OCI-M2 (cell line): ENCODE measurements around the gene NPR2.

Experiments used
- DNase-seq: peaks from one replicate; lab custom pipeline; 2025; ENCODE audit not compliant: unreplicated experiment; lab: John Stamatoyannopoulos, UW

Gene NPR2

DNA sequence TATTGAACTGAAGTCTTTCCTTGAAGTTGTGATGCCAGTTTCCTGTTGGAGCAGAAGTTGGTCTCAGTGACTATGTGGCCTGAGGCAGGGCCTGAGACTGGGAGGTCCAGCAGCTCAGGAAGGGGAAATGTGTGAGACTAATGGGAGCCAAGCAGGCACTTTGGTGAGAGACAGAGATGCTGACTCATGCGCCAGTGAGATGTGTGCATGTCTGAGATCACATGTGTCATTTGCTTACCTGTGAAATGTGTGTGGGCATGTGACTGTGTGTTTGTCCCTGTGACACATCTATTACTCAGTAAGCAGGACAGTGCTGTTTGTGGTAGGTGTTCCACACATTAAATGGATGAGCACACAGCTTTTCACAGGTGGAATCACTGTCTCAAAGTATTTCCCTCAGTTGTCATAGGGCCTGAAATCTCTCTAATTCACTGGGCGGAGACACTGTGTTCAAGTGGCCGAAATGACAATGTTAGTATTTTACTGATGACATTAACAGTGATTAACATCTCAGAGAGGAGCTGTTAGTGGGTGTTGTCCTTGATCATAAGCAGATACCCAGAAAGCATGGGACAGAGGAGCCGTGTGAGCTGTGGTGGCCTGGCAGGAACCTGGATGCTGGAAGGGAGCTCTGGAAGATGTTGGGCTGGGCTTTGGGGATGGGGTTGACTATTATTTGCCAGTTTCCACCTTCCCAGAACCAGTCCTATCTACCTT lies 7.4 kb downstream of the NPR2 start:
- no peak for DNase-seq

DNA sequence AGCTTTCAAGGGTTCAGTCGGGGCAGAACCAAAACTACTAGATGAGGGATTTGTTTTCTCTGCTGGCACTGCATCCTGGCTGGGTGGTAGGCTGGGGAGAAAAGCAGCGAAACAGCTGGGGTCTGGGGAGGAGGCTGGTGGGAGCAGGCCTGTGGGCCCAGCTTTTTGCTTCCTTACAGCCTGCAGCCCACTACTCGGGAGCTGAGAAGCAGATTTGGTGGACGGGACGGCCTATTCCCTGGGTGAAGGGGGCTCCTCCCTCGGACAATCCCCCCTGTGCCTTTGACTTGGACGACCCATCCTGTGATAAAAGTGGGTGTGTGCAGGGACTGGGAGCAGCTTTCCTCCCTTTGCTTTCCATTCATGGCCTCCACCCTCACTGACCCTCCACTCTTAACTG lies 9.1 kb downstream of the NPR2 start:
- DNase-seq: no peak

DNA sequence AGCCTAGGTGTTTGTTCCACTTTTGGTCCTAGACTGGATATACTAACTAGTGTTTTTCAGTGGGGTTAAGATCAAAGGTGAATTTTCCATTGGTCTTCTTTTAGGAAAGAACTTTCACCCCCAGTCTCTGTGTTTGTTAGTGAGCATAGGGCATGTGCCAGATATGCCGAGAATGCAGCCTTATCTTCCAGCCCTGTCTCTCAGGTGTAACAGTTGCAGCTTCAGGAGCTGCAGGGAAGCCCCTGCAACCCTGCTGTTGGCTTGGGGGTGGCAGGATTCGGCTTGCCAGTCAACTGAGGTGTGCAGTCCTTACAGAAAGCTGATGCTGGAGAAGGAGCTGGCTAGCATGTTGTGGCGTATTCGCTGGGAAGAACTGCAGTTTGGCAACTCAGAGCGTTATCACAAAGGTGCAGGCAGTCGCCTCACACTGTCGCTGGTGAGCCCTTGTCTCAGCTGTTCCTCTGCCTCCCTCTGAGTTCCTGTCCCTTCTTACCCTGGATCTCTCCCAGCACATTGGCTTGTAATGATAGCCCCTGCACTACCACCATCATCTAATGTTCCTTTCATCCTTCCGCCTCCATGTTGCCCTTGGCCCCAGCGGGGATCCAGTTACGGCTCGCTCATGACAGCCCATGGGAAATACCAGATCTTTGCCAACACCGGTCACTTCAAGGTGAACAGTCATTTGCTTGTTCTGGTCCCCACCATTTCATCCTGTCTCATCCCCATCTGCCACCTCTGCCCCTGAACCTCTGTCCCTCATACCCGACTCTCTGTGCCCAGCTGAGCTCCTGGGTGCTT lies 10.1 kb downstream of the NPR2 start:
- no peak for DNase-seq

- no peak for DNase-seq
Observed at GRCh38 chr9:35806101-35806500, 14.7 kb downstream of the NPR2 start.

DNA sequence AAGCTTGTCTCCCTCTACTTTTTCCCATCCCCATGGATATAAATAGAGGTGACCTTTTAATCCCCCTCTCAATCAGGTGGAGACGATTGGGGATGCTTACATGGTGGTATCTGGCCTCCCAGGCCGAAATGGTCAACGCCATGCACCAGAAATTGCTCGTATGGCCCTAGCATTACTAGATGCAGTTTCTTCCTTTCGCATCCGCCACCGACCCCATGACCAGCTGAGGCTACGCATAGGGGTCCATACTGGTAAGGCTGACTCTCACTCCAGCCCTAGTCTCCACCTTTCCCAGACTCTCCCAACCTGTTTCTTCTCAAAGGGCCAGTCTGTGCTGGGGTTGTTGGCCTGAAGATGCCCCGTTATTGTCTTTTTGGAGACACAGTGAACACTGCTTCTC lies 17.0 kb downstream of the NPR2 start:
- DNase-seq: no peak

DNA sequence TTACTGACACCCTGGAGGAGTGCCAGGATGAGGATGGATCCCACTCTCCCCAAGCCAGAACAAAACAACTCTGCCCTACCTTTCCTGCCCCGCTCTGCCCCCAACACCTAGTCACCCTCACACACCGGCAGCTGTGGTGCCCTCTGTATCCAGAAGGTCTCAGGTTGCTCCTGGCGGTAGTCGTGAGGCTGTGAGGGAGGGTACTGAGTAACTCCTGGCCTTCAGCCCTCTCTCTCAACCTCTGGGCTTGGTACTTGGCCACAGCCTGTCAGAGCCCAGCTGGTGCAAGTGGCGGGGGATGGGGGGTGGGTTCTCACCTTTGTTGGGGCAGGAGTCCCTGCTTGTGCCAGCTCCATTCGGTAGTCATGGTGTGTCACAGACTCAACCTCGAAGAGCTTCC lies 18.7 kb downstream of the NPR2 start:
- DNase-seq: no peak

DNA sequence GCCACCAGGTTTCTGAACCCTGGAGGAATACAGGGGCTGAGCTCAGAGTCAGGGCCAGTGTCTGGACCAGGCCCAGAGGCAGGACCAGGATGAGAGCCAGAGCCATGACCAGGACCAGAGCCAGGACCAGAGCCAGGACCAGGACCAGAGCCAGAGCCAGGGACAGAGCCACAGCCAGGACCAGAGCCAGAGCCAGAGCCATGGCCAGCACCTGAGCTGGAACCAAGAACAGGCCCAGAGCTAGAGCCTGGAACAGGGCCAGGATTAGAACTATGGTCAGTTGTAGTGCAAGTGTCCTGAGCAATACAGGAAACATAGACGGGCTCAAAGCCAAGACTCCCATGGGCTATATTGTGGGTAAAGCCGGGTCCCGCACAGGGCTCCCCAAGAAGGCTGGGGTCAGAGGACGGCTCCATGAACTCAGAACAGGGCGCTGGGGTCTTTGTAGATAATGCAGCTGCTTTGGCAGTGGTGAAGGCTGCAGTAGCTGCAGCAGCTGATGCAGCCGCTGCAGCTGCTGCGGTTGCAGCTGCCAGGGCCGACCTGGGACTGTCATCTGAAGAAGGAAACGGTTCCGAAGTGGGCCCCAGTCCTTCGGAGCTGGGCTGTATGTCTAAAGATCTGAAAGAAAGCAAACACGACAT lies 20.1 kb downstream of the NPR2 start:
- no peak for DNase-seq

DNA sequence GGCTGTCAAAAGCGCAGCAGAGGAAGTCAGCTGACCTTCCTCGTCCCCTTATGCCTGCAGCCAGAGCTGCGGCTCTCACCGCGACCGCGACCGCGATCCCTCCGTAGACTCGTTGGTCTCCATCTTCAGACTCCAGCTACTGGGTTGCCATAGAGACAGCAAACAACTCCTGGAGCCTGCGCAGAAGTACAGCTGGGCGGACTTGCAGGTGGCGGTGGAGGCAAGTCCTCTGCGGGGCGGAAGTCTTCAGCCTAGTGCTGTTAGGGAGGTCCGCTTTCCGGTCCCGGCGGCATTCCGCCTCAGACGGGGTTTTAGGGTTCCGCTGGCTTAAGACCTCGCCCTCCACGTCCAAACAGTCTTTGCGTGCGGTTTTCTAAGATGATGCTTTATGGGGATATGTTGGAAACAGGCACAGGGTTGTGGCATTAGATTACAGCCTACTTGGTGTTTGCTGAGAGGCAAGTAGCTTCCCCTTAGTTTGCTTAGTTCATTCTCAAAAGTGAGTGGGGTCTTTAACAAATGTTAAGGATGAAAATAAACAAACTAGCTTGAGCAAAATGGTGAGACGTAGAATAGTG lies 20.7 kb downstream of the NPR2 start, which contains the start of gene SPAG8:
Gene SPAG8 (minus strand): TSS at position 238 of the 578 bp plus-strand sequence. CDS start 115 bp downstream, at position 123.
- no peak for DNase-seq

- DNase-seq: no peak
Observed at GRCh38 chr9:35813434-35814105, 22.2 kb downstream of the NPR2 start.

DNA sequence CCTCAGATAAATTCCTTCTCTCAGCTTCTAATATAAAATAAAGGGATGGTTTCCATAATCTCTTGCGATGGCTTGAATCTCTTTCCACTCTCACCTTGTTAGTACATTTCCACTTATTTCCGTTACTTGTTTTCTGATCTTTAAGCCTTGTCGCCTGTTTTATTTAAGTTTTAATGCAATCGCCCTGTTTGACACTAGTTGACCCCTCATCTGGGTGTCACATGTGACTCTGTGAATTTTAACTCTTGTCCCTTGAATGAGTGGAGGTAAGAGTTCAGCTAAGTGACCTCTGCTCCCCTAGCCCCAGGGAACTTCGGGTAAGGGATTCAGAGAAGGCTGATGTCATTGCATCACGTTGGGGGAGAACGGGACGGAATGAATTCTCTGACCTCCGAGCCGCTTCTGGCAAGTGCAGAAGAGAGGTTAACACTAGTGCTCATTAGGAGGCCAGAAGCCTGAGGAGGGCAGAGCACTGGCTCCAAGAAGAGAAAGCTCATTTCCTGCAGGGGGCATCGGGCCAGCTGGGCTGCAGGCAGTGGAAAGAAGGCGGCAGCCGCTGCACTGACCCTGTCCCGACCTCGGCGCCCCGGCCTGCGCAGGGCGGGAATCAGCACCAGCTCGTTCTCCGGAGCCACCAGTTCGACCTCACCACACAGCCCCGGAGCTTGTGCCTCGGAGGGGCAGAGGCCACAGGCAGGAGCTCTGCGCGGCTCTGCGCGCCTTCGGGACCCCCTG lies 22.9 kb downstream of the NPR2 start:
- DNase-seq: no peak

DNA sequence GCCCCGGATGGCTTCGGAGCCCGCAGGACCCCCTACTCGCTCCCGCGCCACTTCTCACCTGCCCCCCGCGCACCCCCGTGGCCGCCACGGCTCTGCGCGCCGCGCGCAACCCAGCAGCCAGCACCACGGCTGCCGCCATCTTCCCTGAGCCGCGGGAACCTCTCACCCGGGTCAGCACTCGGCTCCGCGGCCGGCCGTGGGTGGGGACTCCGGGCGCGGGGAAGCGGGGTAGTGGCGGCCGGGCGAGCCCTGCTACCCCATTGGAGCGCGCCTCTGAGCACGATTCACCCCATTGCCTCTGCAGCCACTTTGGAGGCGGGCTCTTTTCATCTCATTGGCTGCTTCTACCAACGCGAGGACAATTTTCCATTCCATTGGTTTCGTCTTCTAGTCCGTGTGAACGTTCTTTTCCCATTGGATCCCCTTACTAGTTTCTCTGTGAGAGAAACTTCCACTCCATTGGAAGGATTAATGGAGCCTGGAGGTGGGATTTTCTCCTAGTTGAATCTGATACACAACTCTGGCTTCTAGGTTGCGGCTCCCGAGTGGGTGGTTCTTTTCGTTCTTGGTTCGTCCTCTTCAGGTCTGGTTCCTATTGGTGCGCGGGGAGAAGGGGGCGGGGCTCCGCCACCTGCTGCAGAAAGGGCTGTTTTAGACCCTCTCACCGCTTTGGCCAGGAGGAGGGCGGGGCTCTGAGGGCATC lies 23.6 kb downstream of the NPR2 start, which contains the start of gene HINT2:
Gene HINT2 (minus strand): TSS at position 202 of the 703 bp plus-strand sequence. CDS start 63 bp downstream, at position 139.
- peak; percentile 75 for DNase-seq

- DNase-seq: no peak
Observed at GRCh38 chr9:35816708-35817107, 25.3 kb downstream of the NPR2 start.

DNA sequence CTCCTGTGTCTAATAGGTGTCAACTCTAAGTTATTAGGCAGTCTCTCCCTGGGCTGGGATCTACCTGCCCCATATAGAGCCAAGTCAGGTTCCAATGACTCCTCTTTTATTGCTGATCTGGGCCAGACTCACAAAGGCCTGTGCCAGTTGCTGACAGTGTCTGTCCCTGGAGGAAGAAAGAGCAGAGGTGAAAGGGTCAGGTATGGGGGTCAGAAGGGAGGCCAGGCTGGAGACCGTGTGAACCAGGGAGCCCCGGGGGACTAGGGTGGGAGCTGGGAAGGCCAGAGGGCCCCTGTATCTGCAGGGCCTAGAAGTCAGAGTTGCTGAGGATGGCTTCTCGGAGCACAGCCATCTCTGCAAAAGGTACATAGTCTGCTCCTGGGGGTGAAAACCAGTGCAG lies 26.9 kb downstream of the NPR2 start:
- no peak for DNase-seq

- DNase-seq: no peak
Observed at GRCh38 chr9:35820076-35820475, 28.7 kb downstream of the NPR2 start.

DNA sequence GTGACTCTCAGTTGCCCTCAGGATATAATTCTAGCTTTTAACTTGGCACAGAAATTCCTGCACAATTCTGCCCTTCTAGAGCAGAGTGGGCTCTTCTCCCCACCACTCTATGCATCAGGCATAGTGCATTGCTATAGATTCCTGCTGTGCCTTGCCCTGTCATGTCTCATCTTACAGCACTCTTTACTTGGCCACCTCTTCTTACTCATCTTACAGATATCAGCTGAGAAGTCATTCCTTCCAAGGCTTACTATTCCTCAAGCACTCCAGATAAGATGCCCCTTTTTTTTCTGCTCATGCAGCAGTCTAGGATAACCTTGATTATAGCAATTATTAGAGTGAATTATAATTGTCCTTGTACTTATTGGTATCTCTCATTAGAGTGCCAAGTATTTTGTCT lies 31.5 kb downstream of the NPR2 start:
- DNase-seq: no peak

DNA sequence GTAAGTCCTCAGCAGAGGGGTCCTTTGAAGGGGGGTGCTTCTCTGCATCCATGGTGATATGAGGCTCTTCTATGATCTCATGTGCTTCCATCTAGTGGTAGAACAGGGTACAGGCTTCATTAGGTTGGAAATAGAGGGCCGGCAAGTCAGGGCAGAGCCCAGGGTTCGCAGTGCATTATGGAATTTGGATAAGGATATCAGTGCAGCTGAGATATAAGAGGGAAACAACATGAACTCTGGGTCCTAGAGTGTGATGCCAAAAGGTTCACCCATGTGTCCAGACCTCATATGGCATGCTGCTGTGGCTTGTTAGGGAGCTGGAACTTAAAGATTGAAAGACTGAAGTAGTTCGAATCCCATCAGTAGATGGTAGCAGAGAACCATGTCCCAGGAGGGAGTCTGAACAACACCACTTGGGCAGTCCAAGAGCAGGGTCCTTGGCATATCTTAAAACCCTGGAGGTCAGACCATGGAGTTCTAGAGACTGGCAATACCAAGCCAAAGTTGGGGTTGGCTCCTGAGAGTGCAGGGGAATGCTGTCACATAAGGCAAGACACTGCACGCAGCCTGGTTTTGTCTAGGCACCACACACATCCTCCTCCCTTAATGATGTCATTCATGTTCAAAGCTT lies 34.8 kb downstream of the NPR2 start:
- no peak for DNase-seq

GRCh38 chr9:35827486-35827885 lies 36.1 kb downstream of the NPR2 start:
- no peak for DNase-seq

DNA sequence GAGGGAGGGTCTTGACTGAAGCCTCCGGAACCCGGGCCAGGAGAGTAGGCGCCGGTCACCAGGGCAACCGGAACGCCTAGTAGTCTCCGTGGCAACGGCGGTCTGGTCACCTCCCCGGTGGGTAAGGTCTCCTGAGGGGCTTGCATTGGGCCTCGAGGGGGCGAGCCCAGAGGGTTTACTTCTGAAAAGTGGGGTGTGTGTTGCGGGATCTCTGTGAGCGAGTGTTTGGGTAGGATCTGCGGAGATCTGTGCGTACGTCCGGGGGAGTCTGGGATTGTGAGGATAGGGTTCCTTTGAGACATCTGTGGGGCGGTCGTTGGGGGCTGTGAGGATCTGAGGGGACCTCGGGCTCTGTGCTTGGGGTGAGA lies 37.3 kb downstream of the NPR2 start, which contains the start of gene FAM221B:
Gene FAM221B (minus strand): TSS at position 17 of the 368 bp plus-strand sequence. CDS start 2,571 bp downstream, outside the sequence.
- DNase-seq: no peak
